Putamen (tissue), 1 donor: Measurements from ENCODE around the gene ZNF641.
"Not testable (repeated sequence)": the region's sequence is repeated elsewhere in the genome, so short reads cannot be mapped to it uniquely, and the experiment has no call there.

Source experiments
- DNase-seq: peaks from one replicate; pipeline ENCODE4 v3.0.0-alpha.2; 2016; ENCODE audit warnings: low spot score

The ZNF641 gene

DNA sequence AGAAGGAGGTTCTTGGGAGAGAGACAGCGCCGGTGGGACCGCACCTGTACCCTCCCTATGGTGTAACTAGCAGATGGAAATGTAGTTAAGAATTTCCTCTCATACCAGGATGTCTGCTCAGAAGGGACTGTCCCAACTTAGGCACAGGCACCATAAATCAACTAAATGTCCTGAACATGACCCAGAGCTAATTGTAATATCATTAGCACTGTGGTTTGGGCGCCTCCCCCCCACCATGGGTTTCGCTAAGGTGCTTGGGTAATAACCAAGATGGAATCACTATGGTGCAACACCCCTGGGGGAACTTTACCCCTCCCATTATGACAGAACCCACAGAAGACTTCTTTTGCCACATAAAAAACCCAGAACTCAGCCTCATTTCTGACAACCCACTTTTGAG is 15.9 kb downstream of the ZNF641 start:
- no peak for DNase-seq

DNA sequence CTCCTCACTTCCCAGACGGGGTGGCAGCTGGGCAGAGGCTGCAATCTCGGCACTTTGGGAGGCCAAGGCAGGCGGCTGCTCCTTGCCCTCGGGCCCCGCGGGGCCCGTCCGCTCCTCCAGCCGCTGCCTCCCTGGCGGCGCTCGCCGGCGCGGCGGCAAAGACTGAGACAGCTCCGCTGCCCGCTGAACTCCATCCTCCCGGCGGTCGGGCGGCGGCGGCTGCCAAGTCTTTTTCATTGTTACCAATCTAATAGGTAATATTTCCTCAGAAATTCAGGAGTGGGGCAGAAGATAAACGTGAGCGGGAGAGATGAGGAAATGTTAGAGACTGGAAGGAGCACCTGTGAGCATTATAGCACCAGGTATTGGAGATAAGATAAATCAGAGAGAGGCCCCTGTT is 17.0 kb downstream of the ZNF641 start:
- not testable (repeated sequence) for DNase-seq

DNA sequence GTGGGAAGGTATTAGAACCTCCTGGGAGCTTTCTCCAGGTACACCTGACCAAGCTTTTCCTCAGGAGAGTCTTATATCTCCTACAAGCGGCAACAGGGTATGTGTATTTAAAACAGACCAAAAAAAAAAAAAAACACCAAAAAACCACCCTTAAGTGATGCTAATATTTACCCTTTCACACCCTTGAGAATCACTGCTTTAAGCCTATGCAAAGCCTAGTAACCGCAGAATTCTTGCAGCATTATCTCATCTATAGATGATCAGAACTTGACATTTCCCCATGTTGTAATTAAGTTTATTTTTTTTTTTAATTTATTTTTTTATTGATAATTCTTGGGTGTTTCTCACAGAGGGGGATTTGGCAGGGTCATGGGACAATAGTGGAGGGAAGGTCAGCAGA is 19.3 kb downstream of the ZNF641 start:
- DNase-seq = no peak

DNA sequence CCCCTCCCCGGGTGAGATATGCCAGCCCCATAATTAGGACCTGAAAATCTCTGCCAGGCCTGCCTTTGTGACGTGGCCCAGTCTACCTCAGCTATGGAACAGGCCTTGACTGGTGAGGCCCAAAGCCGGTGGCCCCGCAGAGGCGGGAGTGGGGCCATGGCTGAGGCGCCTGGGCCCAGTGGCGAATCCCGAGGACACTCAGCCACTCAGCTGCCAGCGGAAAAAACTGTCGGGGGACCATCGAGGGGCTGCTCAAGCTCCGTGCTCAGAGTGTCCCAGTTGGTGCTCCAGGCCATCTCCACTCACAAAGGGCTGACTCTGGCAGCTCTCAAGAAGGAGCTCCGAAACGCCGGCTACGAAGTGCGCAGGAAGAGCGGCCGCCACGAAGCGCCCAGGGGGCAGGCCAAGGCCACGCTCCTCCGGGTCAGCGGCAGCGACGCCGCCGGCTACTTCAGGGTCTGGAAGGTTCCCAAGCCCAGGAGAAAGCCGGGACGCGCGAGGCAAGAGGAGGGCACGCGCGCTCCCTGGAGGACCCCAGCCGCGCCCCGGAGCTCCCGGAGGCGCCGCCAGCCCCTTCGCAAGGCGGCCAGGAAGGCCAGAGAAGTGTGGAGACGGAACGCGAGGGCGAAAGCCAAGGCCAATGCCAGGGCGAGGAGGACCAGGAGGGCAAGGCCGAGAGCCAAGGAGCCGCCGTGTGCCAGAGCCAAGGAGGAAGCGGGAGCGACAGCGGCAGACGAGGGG is 21.4 kb downstream of the ZNF641 start:
- DNase-seq = no peak

DNA sequence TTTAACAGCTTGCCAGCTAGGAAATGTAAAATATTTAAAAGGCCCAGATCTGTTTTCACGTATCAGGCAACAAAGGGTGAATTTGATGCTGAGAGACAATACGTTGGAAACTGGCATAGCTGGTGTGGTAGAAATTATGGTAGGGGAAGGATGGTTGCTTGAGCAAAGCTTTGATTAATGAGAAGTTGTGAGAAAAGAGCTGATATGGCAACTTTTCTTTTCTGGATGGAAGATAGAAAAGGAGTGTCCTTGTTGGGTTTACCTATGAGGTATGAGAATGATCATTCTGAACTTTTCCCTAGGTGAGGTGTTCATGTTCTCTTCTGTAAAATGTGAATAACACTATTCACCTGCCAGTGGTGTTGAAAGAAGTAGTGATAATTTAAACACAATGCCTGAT is 34.2 kb downstream of the ZNF641 start:
- DNase-seq = no peak

DNA sequence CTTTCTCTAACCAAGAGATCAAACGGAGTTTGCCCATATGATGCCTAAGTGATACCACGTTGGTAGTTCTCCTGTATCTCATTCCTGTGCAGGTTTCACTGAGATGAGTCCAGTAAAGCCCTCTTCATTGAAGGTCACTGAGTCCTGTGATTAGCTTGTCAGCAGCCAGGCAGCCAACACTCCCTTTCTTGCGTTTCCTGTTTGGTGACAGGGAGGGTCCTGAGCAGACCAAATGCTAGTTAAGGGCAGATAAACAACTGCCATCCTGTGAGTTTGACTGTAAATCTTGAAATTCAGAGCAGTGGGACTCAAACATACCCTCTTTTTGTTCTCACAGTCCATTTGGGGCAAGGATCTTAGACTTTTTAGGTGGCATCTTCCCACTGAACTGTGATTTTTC is 39.4 kb downstream of the ZNF641 start:
- DNase-seq = no peak

DNA sequence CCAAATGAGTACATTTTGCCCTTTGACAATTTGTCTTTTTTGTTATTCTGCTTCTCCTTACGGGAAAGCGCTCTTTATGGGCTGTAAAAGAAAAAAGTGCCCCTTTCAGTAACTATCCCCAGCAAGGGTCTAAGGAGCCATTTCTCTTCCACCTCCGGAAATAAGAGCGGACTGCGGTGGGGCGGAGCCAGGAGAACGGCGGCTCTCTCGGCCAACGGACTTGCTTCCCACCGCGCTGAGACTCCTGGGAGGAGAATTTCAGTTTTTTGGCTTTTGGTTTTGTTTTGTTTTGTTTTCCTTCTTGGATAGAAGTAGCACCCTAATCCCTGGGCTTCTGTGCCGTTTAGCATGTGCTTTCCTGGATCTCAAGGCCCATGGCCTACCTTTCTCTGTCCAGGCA is 43.5 kb downstream of the ZNF641 start:
- DNase-seq = no peak

DNA sequence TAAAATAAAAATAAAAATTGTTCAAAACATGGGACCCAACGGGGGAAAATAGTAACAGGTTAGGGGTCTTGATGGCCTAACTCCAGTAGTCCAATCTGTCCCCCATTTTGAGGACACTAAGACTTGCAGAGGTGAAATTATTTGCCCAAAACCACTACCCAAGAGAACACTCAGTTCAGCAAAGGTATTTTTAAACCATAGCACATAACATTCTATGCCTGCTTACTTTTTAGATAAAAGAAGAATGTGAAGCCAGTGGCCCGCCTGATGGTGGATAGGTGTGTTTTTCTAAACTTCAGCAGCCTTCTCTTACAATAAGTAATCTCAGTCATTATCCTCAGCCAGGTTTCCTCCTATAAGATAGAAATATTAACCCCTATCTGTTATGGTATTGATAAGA is 45.5 kb downstream of the ZNF641 start:
- no peak for DNase-seq

DNA sequence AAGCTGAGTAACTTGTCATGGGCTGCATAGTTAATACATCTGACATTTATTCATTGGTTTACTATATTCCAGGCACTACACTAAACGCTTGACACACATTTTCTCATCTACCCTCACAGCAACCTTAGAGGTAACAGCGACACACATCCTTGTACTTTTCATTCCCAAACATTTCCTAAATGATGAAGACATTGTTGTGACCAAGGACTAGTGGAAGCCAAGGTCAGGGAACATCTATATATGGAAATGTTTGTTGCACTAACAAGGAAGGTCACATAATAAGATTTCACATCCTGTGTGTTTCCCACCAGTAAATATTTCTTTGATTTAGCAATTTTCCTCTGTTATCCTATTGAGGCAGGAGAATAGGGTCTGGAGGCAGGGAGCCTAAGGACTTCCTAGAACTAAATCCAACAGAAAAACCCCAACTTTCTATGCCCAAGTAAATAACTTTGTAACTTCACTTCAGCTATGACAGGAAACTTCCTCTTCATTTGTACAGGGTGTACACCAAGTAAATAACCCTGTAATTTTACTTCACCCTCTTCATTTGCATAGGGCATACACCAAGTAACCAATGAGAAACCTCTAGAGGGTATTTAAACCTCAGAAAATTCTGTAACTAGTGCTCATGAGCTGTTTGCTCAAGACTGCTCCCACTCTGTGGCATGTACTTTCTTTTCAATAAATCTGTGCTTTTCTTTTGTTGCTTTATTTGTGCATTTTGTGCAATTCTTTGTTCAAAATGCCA is 48.4 kb downstream of the ZNF641 start:
- no peak for DNase-seq

DNA sequence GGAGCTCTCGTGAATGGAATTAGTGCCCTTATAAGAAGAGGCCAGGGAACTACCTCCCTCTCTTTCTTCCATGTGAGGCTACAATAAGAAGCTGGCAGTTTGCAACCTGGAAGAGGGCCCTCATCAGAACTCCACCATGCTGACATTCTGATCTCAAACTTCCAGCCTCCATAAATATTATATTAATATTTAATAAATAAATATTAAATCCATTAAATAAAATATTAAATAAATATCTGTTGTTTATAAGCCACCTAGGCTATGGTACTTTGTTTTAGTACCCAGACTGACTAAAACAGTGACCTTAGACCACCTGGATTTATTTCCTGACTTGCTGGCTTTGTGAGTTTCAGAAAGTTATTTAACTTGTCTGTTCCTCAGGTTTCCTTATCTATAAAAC is 49.9 kb downstream of the ZNF641 start:
- no peak for DNase-seq

DNA sequence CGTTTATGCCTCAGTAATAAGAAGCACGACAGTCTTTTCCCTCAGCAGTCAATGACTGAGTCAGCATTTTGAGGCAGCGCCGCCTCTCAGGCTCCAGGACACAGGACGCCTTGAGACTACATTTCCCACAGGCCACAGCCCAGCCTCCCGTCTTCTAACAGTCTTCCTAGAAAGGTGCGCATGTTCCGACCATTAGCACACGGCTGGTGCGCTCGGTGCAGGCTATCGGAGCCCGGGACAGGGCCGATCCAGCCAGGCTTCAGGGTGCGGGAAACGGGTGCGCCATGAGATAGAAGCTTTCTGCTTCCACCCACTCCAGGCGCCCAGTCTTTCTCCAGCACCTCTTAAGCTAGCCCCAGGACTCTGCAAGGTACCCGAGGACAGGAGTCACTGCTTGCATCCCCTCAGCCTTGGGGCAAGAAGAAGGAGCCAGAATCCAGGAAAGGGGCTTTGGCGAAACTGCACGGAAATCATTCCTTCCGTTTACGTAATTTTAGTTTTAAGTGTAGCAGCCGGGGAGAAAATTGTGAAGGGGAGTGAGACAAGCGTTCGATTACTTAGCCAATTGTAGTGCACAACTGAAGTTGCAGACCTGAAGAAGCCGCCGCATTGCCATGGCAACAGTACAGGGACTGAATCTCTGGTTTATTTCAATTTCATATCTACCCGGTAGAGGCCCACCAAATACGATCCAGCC is 54.0 kb downstream of the ZNF641 start:
- DNase-seq = peak; percentile 70

DNA sequence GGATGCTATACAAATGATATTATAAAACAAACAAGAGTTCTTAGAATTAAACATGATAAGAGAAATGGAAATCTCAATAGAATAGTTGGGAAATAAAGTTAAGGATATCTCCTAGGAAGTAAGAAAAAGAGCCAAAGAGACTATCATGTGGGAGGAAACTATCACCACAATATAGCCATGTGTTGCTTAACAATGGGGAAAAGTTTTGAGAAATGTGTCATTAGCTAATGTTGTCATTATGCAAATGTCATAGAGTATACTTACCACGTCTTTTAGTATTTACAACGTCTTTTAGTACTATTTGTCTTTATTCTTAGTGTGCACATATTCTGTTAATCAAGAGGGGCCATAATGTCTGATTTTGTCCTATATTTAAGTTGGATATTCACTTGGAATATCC is 58.7 kb downstream of the ZNF641 start:
- DNase-seq = no peak

DNA sequence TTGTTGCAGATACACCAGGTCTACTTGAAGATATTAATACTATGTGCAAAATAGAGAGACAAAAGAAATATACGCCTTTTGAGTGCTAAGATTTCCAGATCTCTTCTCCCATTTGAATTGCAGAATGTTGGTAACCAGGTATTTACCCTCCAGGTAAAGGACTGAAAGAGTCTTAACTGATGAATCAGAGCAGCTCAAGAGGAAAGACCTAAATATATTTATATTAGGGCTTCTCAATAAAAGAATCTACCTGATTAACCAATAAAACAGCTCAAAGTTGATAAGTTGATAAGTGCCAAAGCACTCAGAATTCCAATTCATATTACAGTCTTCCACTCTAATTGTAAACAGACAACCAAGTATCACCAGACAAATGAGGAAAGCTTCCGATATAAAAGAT is 59.2 kb downstream of the ZNF641 start:
- no peak for DNase-seq

DNA sequence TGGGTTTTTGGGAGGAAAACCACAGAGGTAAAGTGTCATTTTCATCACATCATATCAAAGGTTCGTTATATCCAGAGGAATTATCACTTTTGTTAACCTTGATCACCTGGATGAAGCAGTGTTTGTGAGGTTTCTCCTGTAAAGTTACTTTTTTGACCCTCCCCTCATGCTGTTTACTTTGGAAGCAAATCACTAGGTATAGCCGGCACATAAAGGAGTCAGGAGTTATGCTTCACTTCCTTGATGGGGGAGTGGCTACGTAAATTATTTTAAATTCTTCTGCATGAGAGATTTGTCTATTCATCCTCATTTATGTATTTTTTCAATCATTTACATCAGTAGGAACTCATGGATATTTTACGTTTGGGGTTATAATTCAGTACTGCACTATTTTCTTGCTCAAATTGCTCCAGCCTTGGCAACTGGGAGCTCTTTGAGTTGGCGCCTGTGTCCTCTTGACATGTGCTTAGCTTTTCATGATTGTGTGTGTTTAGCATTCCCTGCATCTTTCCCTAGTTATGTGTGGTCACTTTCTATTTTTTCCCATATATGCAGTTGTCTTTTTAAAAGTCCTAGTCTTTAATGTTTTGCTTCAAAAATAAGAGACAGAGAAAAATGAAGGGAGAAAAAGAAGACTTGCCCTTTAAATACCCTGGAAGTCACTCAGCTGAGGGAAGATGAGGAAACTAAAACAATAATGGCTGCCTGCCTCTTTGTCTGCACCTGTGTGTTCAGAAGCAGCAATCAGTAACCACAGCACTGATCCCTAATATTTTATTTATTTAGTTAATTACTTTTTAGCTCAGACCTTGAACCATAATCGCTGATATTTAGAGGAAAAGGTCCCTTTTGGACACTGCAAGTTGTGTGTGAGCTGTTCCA is 62.1 kb downstream of the ZNF641 start:
- no peak for DNase-seq
